Measurements from ENCODE around the gene VAMP2.
"Not testable (repeated sequence)": the region's sequence is repeated elsewhere in the genome, so short reads cannot be mapped to it uniquely, and the experiment has no call there.

VAMP2 gene

DNA sequence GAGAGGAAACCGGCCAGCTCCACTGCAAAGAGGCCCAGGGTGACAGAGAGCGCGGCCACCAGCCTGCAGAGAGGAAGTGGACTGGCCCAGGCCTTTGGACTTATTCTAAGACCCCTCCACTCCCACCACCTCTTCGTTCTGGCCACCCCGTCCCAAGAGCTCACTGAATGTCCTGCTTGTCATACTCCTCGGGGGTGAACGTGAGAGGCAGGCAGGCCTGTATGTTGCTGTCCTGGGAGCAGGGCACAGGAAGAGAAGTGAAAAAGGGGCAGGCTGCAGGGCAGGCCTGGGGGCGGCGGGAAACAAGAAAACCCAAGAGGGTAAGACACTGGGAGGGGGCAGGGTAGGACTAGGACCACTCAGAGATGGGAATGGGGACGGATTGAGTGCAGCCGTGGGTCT, 13.0 kb upstream of the VAMP2 start:
- no peak for DNase-seq

DNA sequence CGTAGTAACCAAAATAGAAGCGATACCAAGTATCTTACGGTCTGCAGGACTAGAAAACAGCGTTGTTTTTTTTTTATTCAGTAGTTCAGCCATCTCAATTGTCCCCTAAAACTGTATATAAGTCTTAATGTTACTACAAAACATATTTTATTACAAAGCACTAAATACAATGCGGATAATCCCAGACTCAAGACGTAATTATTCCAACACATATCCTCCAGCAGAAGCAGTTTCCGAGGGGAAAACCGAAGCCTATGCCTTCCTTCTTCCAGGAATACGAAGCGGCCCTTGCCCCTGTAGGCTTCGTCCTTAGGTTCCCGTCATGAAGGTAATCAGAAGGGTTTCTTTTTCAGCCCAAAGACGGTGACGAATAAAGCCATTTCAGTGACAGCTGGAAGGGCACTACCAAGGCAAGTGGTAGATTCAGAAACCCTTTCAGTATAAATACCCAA, 11.1 kb upstream of the VAMP2 start:
- no peak for DNase-seq

DNA sequence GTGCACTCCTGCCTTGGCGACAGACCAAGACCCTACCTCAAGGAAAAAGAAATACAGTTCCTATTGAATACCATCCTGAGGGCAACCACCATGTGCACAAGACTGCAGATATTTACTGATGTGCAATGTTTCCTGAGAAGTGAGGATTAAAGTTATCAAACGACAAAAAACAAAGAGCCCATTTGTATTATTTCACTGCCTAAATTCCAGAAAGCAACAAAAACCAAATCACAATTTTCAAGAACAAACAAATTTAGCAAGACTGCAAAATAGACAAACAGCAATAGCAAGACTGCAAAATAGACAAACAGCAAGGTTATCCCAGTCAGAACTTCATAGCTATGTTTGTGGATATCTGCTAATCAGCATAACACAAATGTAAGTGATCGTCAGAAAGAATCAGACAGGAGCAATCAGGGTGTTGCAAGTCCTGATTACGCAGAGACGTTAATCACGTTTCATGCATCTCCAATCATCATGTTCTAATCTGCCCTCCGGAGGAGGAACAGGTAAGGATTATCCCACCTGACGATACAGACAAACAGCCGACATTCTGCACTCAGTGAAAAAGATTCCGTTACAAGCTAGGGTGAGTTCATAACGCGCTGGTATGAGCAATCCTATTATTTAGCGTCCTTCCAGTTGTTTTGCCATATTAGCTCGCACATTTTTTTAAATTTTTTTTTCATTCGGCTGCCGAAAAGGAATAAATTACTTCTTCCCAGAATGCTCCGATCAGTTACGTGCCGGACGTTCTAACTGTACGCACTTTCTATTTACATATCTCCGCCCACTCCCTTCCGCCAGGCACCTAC, 10.5 kb upstream of the VAMP2 start:
- peak; percentile 57 for DNase-seq

DNA sequence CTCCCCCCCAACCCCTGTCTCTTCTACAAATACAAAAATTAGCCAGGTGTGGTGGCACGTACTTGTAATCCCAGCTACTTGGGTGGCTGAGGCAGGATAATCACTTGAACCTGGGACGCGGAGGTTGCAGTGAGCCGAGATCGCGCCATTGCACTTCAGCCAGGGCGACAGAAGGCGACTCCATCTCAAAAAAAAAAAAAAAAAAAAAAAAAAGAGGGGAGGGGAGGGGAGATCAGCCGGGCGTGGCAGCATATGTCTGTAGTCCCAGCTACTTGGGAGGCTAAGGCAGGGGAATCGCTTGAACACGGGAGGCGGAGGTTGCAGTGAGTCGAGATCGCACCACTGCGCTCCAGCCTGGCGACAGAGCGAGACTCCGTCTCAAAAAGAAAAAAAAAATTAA, 7.4 kb upstream of the VAMP2 start:
- not testable (repeated sequence) for DNase-seq

DNA sequence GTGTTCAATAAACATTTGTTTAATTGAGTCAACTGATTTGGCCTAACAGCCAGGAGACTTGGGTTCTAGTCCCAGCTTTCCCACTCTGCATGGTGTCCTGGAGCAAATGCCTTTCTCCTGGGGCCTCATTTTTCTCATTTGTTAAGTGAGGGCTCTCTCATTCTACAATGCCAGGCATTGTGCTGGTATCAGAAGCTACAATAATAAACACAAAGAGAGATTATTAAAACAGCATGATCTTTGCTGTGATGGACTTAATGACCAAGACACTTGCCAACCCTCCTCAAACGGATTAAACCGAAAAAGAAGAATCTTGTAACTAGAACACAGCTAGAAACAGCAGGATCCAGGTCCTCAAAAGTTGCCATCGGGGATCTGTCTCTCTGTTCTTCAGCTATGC, 4.8 kb upstream of the VAMP2 start:
- no peak for DNase-seq

DNA sequence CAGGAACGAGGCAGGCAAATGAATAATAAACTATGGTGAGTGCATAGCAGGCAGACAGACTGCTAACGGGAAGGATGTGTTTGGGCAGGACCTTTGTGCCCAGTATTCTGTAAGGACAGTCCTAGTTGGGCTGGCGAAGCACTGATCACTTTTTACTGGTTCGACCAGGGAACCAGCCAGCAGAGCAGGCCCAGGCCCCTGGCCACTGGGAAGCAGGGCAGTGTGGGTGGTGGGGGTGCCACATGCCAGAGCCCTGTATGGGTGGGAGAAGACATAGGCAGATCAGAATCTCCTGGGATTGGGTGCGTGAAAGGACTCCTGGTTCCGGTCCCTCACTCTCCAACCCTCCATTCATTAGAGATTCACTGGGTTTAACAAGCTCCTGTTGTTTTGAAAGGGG, 4.0 kb upstream of the VAMP2 start:
- no peak for DNase-seq

DNA sequence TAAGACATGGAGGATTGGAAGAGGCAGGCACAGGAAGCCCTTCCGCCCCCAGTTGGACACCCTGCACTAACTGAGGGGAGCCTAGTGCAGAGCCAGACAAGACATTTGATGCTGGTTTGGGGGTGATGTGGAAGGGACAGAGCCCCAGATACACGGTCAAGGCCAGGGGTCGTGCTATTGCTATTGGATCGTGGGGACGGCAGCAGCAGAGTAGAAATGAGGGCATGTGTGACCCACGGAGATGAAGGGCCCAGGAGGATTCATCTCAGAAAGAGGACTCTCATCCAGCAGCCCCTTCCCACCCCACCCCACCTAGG, 2.0 kb upstream of the VAMP2 start:
- no peak for DNase-seq

DNA sequence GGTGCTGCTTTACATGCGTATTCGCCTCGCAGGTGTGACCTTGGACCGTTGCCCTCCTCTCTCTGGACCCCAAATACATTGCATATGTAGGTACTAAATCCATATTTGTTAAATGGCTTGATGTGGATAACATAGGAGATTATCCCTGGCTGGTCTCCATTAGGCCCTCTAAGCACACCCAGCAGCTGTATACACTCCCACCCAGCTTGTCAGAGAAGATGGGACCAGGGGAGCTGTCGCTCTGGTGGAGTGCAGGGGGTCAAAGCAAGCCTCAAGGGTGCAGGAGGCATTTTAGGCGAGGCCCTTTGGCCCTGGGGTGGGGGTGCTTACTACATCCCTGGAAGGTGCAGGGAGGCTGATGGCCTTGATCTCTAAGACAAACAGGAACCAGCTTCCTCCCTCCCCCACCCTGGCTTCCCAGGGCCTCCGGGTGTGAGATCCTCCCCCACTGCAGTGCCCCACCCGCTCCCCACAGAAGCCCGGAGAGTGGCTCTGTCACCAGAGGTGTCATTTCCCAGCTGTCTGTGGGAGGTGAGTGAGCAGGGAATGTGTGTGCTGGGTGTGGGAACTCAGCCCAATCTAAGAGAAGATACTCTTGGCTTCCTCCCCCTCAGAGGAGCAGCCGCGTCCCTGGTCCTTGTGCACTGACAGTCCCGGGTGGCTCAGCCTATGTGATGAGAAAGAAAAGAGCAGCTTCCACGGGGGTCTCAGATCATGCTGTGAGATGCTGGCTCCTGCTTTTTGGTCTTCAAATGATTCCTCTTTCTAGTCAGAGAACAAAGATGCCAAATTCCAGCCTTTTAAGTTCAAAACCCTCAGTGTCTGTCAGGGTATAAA, 1.4 kb upstream of the VAMP2 start:
- DNase-seq: no peak

DNA sequence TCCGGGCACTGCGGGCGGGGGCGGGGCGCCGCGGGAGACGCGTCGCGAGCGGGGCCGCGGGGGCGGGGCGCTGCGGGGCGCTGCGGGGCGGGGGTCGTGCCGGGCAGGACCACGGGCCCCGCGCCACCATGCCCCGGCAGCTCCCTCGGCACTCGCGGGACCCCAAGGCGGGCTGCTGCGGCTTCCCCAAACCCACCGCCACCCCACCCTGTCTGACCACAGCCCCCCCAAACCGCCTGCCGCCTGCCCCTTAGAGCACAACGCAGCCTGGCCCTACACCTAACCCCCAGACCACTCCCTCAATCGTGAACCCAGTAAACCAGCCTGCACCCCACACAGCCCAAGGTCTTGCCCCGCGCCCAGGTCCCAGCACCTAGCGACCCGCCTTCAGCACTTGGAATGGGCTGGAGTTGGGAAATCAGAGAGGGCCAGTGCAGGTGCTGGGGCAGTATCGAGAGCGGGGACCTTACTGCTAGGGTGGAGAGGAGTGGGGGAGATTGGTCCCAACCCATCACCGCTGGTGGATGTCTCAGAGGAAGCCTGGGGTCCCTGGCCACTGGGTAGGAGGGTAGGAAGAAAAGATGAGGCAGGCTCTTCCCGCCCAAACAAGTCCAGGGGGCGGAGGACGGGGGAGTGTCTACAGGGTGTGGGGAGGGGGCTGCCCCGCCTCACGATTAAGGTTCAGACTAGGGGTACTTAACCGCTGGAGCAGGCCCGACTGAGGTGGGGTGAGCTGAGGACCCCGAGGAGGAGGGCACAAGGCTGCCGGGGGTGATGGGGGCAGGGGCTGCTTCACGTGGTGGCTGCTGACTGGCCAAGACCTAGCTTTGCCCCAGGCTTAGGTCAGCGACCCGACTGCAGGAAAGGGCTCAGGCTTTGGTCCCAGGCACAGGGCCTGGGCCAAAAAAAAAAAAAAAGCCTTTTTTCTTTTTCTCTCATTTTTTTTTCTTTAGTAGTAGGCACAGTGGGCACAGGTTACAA, 539 bp upstream of the VAMP2 start:
- DNase-seq: no peak

DNA sequence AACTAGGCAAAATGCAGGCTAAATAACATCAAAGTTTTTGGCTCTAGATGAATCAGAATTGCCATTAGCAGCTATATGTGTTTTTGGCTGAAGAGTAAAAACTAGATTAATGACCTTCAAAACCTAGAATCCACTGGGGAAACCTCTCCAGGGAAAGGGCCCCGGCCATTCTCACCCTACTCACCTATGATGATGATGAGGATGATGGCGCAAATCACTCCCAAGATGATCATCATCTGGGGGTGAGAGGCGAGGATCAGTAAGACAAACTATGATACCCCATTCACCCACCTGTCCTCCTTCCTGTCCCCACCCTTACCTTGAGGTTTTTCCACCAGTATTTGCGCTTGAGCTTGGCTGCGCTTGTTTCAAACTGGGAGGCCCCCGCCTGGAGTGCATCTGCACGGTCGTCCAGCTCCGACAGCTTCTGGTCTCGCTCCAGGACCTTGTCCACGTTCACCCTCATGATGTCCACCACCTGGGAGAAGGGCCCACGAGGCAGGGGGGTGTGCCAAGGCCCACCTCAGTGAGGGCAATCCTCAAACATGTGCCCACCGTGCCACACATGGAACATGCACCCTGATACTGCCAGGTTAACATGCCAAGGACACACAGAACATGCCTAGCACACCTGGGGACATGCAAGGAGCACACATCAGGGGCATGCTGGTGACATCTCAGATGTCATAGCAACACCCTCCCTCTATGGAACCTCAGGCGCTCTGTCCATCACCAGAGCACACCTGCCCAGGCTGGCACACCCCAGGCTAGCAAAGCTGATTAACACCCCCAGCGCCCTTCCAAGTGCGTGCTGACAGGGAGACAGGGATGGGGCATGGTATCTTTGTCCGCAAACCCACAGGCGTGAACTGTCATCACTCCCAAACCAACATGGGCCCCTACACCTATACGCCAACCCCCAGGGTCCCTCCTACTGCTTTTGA, 1.2 kb downstream of the VAMP2 start:
- DNase-seq: no peak

DNA sequence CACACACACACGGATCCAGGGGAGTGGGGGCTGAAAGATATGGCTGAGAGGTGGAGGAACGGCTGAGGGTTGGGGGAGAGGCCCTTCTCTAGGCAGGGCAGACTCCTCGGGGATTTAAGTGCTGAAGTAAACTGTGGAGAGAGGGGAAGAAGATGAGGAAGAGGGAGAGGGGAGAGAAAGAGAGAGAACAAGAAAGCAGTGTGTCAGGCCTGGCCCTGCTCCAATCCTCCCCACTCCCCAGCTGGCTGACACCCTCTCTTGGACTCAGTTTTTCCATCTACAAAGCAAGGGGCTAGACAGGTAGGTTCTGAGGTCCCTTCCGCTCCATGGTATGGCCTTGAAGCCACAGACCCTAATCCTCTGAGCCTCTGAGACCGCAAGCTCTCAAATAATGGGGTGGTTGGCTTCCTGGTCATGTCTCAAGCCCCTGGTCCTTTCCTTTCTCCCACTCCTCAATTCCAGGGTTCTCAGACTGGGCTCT, 2.0 kb downstream of the VAMP2 start:
- no peak for DNase-seq

DNA sequence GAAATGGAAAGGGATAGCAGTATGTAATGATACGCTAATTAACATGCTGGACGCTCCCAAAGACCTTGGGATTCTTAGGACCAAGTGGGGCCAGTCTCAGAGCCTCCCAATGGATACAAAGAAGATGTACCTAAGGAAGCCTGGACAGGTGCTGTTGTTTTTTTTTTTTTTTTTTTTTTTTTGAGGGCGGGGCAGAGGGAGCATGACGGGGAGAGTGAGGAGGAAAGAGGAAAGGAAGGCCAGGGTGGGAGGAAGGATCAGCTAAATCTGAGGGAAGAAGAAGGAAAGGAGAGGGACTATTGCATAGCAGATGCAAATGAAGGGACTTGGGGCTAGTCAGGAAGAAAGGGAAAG, 2.5 kb downstream of the VAMP2 start:
- DNase-seq: no peak

DNA sequence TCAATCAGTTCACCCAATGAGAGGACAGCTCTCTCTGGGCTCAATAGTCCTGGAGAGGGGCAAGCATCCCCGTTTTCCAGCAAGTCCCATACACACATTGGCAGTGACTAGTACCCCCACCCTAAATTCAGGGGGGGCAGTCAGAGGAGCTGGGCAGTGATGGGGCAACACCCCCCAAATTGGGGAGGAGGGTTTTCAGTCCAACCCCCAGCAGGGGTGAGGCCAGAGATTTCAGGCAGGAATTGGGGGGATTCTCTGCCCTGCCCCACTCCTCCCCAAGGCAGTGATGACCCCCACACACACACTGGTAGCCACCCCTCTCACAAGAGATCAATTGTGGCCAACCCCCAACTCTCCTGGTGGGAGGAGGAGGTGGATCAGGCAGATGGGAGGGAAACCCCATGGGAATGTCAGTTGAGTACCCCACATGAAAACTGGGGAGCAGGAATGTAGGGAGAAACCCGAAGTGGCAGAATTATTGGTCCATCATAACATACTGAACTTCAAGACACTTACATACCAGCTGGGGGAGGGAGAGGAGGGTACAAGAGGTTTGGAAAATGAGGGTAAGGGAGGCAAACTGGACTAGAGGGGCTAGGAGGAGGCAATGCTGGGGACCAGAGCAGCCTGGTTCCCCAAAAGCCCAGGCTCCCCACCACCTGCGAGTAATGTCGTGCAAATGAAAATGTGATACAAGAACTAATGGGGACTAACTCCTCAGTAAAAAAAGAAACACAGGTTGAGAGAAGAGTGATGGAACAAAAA, 3.1 kb downstream of the VAMP2 start:
- no peak for DNase-seq

DNA sequence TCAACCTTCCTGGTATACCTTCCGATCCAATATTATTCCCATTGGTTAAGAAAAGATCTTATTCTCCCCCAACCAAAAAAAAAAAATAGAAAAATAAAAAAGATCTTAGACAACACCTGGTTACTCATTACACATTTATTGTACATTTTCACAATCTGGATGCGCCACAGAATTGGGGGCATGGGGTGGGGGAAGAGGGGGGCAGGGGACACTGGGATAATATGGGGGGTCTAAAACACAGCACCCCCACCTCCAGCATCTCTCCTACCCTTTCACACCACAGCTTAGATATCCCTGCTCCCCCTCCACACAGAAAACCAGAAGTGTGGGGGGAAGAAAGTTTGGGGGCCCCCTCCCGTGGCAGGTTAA, 3.7 kb downstream of the VAMP2 start:
- DNase-seq: no peak

DNA sequence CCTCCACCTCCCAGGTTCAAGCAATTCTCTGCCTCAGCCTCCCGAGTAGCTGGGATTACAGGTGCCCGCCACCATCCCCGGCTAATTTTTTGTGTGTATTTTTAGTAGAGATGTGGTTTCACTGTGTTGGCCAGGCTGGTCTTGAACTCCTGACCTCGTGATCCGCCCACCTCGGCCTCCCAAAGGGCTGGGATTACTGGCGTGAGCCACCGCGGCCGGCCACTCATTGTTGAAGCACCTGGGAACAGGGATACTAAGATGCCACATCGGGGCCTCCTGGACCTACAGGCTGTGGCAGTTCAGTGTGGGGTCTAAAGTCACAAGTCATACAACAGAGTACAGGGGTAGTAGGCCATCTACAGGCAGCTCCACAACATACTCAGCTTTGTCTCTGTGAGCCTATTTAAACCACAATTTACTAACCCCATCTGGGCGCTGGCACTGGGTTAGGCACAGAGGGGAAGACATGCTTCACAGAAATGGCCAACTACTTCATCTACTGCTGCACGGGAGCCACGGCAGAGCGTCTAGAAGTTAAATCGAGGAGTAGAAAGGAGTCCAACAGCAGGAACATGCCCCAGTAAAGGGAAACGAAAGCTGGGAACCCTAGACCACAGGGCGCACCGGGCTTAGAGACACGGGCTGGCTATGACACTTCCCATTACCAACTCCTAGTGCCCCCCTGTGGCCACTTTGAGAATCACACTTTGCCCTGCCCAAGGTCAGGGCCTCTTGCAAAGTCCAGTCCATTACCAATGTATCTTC, 4.3 kb downstream of the VAMP2 start:
- DNase-seq: peak; percentile 64

DNA sequence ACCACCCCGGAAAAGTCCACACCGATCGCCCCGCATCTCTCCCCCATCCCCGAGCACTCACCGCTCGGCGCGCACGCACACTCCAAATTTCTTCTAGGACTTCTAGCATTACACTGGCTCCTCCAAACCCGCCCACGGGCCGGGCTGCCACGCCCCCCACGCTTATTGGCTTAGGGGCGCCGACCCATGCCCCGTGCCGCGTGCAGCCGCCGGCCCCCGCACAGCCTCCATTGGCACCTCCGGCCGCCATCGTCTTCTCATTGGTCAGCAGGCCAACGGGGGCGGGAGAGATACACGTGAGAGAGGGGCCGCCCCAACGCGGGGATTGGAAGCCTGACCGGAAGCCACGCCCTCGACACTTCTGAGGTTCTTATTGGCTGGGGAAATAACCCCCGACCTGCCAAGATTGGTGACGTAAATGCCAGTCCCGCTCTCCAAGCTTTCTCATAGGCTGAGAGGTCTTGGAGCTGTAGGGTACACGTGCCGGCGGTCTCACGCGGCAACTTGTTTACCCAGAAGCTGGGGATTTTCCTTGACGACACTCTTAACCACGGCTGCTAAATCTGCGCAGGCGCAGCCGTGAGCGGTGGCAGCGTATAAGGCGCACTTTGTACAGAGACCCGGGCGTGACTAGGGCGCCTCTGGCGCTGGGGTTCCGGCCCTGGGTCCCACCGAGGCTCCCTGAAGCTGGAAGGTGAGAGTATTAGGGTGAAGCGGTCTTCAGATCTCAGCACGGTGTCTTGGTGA, 6.3 kb downstream of the VAMP2 start:
- DNase-seq: peak; percentile 99

DNA sequence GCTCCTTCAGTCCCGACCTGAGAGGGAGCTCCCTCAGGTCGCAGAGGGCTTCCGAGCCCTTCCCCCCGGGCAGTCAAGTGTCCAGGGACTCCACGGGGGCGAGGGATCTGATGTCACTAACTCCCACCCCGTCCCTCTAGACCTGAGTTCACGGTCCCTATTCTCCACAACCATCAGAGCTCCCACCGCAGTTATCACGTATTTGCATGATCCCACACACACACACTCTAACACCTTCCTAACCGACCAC, 6.8 kb downstream of the VAMP2 start:
- no peak for DNase-seq

DNA sequence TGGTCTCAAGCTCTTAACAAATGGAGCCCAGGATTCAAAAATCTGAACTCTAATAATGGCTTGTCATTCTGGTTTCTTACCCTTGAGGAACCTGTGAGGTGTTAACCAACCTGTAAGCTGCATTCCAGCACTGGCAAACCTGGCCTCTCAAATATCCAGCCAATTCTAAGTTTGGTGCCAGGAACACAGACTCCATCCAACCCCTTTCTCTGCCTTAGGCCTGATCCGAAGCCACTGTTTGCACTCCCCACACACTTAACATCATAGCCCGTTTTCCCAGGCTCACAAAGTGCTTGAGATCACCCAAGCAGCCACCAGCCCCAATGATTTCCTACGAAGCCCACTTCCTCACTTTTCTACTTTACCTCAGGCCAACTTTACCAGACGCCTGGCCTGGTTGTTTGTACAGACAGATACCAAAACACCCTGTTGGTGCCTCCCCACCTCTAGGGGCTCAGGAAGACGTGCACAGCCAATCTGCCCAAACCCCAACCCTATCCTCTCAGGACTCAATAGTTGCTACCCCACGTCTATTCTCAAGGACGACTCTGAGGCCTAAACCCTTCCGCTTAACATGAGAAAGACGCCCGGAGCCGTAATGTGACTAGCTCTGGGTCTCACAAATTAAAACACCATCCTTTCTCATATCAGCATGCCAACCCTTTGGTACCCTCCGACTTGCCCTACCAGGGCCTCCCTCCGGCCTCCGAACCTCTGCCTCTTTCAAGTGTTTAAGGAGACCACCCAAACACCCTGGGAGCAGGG, 7.3 kb downstream of the VAMP2 start:
- DNase-seq: no peak

DNA sequence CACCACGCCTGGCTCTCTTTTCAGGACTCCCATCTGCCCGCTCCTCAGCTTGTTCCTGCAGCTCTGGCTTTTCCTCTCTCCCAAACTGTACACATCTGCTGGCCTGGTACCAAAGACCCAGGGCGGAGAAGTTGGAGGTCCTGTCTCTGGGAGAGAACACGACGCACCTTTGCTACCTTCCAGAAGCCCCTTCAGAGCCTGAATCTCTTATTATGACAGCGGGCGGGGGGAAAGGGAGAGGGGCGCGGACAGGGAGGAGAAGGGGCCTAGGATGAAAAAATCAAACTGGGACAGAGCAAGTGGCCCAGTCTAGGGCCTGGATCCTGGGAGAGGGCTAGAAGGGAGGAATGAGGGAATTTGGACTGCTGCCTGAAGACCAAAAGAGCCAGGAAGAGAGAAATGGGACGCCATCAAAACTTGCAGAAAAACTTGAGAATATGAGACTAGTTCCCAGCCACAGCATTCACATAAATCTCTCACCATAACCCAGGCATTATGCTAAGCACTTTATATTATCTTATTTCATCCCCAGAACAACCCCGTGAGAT, 8.1 kb downstream of the VAMP2 start:
- DNase-seq: no peak
